Retinal pigment epithelial cell (primary cell): ENCODE data around the gene CYP1A2.
A peak's percentile ranks its signal among the peaks of the same experiment; 100 is the strongest.
"Not testable (repeated sequence)": the region's sequence is repeated elsewhere in the genome, so short reads cannot be mapped to it uniquely, and the experiment has no call there.

ENCODE experiments used
- DNase-seq: peaks from one replicate; pipeline ENCODE4 v3.0.0-alpha.2; 2010; ENCODE audit warnings: low read depth
- H3K4me3 ChIP-seq: 2 replicates; pipeline ENCODE4 v1.5.1; 2011; ENCODE audit warnings: mild to moderate bottlenecking, low read length, control low read depth, moderate library complexity
- TF ChIP-seq, protein P1 (sequence below): conservative IDR thresholded peaks from 2 replicates; pipeline ENCODE4 v1.5.1; 2011; ENCODE audit warnings: low read depth, low read length, control low read depth, inconsistent platforms

Gene CYP1A2

DNA sequence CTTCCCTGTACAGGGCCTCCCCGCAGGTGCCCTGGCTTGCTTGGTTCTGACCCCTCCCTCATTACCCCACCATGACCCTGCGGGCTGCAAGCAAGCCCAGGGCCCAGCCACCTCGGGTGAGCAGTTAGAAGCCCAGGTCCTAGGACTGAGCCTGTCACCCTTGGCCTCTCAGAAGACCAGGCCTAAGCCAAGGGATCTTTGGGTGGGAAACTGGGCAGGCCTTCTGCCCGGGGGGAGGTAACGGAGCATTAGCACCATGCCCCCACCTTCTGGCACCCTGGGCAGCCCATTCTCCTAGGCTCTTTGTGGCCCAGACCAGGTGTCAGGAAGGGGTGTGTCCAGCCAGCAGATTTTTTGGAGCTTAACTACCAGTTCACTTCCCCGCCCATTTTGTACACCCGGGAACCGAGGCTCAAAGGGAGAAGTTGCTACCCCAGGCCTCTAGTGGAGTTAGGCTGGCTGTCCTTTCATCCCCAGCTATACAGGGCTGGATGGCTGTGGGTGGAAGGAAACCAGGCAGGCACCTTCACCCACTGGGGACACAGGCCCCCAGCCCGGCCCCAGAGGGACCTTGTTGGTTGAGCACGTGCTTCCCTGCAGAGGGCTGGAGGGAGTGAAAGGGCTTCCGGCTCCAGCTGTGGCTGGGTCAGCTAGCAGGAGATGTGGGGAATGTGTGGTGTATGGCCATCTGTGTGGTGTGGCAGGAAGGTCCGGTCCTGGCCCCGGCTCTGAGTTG is 34.6 kb downstream of the CYP1A2 start:
- peak overlapping the region; percentile 83 for H3K4me3 ChIP-seq
- no peak for DNase-seq
- TF ChIP-seq, protein P1, sequence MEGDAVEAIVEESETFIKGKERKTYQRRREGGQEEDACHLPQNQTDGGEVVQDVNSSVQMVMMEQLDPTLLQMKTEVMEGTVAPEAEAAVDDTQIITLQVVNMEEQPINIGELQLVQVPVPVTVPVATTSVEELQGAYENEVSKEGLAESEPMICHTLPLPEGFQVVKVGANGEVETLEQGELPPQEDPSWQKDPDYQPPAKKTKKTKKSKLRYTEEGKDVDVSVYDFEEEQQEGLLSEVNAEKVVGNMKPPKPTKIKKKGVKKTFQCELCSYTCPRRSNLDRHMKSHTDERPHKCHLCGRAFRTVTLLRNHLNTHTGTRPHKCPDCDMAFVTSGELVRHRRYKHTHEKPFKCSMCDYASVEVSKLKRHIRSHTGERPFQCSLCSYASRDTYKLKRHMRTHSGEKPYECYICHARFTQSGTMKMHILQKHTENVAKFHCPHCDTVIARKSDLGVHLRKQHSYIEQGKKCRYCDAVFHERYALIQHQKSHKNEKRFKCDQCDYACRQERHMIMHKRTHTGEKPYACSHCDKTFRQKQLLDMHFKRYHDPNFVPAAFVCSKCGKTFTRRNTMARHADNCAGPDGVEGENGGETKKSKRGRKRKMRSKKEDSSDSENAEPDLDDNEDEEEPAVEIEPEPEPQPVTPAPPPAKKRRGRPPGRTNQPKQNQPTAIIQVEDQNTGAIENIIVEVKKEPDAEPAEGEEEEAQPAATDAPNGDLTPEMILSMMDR, result no peak

DNA sequence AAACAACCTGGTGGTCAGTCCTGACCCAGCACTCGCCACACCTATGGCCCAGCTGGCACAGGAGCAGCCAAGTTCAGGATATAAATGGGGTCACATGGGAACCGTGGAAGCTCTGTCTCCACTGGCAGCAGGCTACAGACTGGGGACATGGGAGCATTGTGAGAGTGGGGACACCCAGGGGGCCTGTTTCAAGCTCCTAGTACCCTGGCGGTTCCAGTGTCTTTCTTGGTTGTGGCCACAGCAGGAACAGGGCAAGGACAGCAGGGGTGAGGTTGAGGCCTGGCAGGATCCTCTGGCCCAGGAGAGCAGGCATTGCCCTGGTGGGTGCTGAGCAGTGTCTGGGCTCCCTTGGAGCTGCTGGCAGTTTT is 35.1 kb downstream of the CYP1A2 start:
- peak overlapping the region; percentile 83 for H3K4me3 ChIP-seq
- DNase-seq, result no peak
- TF ChIP-seq, protein P1, result no peak

DNA sequence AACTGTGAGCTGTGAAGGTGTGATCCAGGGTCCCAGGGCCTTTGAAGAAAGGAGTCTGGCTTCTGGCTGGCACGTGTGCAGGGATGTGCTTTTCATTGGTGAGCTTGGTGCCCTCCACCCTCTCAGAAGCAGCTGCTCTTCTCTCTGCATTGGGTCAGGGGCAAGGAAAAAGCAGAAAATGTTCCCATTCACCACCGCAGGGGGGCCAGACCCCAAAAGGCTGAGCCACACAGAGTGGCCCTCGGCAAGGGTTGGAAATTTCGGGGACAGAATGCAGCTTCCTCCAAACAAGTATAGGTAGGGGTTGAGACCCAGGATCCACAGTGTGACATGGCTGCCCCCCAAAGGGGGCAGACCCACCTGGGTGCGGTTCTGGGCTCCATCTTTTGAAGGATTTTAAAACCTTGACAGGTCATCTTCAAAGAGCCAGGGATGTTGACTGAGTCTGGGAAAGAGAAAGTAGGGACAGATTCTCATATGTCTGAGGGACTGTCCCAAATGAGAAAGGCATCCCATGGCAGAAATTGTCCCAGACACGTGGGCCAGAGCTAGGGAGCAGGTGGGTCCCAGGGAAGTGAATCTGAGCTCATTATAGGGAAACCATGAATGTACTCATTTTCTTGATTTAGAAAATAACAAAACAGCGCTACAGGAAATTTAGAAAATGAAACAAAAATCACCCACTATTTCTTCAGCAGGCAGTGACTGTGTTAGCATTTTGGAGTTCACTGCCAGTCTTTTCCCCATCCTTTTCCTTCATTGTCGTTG is 36.0 kb downstream of the CYP1A2 start:
- no peak overlapping the region for H3K4me3 ChIP-seq
- TF ChIP-seq, protein P1, result no peak
- DNase-seq, result no peak

DNA sequence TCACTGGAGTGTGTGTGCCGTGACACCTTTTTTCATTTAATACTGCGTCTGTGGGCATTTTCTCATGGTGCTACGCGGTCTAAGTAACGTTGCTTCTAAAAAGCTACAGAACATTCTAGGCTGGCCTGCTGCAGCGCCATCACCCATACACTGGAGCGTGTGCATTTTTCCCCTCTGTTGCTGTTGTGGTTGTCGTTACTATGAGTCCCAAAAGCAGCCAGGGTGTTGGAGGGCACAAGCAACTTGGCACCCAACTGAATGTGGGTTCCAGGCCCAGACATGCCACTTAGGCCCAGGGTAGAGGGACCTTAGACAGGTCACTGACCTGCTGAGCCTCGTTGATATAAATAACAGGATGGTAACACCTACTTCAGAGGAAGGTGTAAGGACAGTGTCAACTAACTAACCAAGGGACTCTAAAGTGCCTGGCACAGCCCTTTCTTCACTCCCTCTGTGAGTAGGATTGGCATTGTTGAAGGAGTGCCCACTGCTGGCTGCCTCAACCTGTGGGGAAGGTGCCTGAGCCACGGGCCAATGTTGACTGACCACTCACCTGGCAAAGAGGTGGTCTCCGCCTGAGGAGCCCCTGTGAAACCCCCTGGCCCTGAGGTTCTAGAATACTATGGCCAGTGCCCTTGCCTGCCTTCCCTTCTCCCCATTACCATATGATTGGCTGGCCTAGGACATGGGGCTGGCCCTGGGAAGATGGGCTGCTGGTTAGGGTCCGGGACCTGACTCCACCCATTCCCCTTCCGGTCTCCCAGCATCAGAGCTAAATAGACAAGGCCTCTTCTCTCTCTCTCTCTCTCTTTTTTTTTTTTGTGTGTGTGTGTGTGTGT is 36.8 kb downstream of the CYP1A2 start:
- no peak overlapping the region for H3K4me3 ChIP-seq
- TF ChIP-seq, protein P1, result no peak
- DNase-seq, result no peak

DNA sequence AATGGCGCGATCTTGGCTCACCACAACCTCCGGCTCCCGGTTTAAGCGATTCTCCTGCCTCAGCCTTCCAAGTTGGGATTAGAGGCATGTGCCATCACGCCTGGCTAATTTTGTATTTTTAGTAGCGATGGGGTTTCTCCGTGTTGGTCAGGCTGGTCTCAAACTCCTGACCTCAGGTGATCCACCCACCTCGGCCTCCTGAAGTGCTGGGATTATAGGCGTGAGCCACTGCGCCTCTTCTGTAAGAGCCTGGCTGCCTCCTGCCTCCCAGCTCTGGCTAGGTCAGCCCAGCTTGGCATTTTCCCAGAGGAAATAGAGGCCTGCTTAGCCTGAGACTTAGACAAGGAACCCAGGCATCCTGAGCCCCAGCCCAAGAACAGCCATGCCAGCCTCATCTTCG is 37.4 kb downstream of the CYP1A2 start:
- not testable (repeated sequence) for H3K4me3 ChIP-seq, DNase-seq

GRCh38 chr15:74786551-74787165 is 38.0 kb downstream of the CYP1A2 start:
- DNase-seq, result no peak
- TF ChIP-seq, protein P1, result no peak
- H3K4me3 ChIP-seq, result no peak overlapping the region

DNA sequence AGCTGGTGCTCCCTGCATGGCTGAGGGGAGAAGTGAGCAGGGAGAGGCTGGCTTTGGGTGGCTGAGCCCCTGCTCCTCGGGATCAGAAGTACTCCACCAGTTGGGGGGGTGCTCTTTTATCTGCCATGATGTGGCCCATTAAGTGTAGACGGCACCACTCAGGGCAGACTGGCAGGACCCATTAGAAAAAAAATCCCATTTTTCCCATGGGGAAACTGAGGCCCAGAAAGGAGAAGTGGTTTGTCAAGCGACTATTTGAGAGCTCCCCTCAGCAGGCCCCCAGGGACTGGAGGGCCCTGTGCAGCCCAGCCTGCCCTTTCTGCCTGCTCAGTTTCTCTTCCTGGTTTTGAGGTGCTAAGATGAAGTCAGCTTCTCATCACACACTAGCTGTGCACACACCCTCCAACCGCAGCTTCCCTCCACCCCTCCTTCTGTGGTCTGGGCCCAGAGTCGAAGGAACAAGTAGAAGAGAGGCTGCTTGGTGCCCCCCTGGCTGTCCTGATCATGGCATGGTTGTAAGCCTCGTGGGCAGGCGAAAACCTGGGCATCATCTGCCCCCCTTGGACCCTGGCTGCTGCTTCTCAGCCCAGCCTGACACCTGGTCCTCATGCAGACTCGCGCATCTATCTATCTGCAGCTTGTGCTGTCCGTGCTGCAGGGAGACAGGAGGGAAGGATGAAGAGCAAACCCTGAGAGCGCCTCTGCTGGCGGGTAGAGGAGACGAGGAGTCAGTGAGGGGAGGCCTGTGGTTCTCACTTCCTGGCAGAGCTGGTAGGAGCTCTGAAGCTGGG is 38.8 kb downstream of the CYP1A2 start:
- TF ChIP-seq, protein P1, result peak; percentile 76
- no peak overlapping the region for H3K4me3 ChIP-seq
- no peak for DNase-seq
